OCI-M1 (cell line): ENCODE measurements around the gene XBP1.
"Not testable (repeated sequence)": the region's sequence is repeated elsewhere in the genome, so short reads cannot be mapped to it uniquely, and the experiment has no call there.

Source experiments
- DNase-seq: peaks from one replicate; lab custom pipeline; 2025; lab: John Stamatoyannopoulos, UW

The XBP1 gene

GRCh38 chr22:28792491-28793383 is 7.6 kb downstream of the XBP1 start:
- DNase-seq, result no peak

GRCh38 chr22:28791841-28792490 is 8.4 kb downstream of the XBP1 start:
- DNase-seq, result peak; percentile 21

- DNase-seq, result no peak
Measured at GRCh38 chr22:28791124-28791523, 9.2 kb downstream of the XBP1 start.

DNA sequence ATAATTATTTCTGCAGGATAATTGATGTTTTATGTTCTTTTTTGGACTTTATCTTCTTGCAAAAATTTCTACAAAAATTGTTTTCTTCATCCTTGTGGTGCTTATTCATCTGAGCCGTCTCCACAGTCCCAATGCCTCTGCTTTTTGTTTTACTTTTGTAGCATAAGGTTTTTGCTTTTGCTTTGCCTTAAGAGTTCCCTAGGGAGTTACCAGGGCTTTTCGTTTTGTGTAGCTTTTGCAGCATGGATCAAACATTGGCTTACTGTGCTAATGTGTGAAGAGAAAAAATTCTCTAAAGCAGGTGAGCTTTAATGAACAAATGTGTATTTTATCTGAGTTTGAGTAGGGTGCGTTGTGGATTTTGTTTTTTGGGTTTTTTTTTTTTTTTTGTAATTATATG is 11.8 kb downstream of the XBP1 start:
- no peak for DNase-seq

GRCh38 chr22:28783786-28784671 is 16.3 kb downstream of the XBP1 start:
- no peak for DNase-seq

DNA sequence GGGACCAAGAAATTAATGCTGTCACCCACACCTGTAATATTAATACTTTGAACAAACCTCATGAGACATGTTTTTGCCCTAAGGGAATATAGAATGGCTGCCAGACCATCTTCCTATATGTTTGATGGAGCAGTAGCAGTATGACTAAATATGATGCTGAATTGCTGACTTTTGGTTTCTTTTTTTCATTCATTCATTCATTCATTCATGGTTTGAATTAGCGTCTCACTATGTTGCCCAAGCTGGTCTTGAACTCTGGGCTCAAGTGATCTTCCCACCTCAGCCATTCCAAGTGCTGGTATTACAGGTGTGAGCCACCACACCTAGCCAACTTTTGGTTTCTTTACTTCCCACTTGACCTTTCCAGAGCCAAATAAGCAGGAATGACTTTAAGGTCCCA is 20.1 kb downstream of the XBP1 start:
- DNase-seq, result no peak

DNA sequence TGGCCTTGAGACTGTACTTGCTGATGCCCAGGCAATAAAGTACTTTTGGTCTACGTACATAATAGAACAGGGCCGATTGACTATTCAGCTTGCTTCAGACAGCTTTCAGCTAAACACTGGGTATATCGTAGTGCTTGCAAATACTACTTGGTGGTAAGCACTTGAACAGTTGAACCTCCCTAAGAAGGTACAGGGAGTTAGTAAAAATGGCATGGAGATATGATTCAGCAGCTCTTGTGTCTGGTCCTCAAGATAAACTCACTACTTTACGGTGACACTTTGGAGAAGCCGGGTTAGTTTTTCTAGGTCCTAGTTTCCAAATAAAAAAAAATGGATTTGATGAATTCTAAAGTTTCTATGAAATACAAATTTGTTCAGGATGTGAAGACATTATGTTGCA is 20.5 kb downstream of the XBP1 start:
- DNase-seq, result peak; percentile 54

DNA sequence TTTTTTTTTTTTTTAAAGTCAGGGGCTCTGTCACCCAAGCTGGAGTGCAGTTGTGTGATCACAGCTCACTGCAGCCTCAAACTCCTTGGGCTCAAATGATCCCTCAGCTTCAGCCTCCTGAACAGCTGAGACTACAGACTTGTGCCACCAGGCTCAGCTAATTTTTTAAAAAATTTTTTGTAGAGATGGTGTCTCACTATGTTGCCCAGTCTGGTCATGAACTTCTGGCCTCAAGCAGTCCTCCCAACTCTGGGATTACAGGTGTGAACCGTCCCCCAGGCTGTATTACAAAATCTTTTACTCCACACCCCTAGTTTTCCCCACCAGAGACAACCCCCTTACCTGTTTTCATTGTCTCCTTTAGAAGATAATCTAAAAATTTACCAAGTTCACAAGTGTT is 26.0 kb downstream of the XBP1 start:
- no peak for DNase-seq

GRCh38 chr22:28773461-28773867 is 26.9 kb downstream of the XBP1 start:
- DNase-seq, result peak; percentile 48

DNA sequence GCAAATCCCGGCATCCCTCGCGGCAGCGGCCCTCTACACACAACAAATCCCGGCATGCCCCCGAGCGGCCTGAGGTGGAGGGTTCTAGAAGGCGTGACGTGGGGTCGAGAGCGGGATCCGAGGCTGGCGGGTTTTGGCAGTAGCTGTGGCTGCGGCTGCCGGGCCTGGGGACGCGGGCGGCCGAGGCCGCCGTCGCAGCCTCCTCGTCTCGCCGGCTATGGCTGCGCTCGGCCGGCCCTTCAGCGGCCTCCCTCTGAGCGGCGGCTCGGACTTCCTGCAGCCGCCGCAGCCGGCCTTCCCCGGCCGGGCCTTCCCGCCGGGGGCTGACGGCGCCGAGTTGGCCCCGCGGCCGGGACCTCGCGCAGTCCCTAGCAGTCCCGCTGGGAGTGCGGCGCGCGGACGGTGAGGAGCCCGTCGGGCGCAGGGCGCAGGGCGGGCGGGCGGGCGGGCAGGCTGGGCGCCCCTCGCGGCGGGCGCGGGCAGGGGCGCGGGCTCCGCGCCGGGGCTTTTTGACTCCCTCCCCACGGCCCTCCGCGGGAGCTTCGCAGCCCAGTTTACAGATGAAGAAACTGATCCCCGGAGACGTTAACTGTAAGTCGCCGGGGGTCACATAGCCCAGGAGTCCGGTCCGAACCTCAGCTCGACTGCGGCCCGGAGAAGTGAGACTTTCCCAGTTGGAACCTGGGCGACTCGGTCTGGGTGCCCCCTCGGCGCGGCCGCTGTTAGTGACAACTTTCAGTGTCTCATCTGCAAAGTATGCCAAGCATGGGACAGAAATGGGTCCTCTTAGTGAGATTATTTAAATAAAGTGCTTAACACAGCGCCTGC is 27.5 kb downstream of the XBP1 start, which contains the start of gene CCDC117:
Gene CCDC117, plus strand, starts transcription at position 63 of the 828 bp plus-strand sequence. Its CDS starts 155 bp downstream, at position 218.
- peak; percentile 95 for DNase-seq

DNA sequence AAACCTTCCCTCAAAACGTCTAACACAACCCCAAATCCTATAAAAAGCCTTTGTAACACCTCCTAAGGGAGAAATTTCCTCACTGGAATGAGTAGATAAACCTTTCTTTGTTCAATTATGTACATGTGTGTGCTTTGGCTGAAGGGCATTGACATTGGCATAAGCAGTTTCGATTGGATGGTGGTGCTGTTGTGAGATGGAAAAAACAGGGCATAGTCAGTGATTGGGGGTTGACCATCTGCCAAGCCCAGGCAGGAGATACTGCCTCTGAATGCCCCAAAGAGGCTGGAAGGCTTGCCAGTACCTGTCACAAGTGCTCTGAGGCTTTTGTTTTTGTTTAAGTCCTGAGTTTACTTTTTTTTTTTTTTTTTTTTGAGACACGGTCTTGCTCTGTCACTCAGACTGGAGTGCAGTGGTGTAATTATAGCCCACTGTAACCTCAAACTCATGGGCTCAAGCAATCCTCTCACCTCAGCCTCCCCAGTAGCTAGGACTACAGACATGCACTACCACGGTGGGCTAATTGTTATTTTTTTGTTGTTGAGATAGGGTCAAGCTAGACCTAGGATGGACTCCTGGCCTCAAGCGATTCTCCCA is 29.1 kb downstream of the XBP1 start:
- DNase-seq, result no peak

DNA sequence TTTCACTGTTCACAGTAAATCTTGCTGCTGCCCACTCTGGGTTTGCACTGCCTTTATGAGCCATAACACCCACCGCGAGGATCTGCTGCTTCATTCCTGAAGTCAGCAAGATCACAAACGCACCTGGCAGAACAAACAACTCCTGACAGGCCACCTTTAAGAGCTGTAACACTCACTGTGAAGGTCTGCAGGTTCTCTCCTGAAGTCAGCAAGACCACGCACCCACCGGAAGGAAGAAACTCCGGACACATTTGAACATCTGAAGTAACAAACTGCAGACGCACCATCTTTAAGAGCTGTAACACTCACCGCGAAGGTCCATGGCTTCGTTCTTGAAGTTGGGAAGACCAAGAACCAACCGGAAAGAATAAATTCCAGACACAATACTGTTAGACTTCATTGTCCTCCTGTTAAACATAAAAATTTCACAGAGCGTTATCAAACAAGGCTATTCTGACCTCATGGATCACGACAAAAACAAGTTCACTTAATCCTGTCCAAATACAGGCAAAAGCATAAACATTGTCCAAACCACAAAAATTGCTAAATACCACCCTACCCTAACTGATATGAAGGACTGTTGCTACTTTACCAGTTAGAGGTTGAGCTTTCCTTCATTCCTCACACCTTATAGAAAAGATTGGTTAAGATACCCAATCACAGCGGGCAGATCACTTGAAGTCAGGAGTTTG is 30.8 kb downstream of the XBP1 start:
- DNase-seq, result no peak

GRCh38 chr22:28768701-28769393 is 31.5 kb downstream of the XBP1 start:
- DNase-seq, result peak; percentile 22

DNA sequence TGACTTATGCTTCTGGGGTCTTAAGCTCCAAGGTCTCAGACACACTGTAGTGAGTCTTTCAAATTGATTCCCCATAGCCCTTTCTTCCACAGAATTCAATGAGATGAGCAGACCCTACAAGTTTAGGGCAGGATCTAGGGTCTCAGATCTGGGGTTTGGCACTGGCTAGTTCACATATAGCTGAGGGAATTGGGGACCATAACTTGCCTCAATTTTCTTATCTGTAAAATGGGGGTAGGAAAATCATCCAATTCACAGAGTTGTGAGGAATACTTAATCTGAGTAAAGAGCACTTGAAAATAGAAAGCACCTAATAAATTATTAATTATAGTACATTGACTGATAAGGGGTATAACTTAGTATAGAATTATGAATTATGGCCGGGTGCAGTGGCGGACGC is 33.7 kb downstream of the XBP1 start:
- no peak for DNase-seq

GRCh38 chr22:28762000-28762399 is 38.4 kb downstream of the XBP1 start:
- DNase-seq, result not testable (repeated sequence)

DNA sequence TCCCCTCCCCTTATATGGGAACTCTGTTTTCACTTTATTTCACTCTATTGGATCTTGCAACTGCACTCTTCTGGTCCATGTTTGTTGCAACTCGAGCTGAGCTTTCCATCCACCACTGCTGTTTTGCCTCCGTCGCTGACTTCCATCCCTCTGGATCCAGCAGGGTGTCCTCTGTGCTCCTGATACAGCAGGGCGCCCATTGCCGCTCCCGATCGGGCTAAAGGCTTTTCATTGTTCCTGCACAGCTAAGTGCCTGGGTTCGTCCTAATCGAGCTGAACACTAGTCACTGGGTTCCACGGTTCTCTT is 39.0 kb downstream of the XBP1 start:
- no peak for DNase-seq

- peak; percentile 5 for DNase-seq
Measured at GRCh38 chr22:28759861-28760560, 40.4 kb downstream of the XBP1 start.

GRCh38 chr22:28754512-28754911 is 45.9 kb downstream of the XBP1 start:
- DNase-seq, result not testable (repeated sequence)

DNA sequence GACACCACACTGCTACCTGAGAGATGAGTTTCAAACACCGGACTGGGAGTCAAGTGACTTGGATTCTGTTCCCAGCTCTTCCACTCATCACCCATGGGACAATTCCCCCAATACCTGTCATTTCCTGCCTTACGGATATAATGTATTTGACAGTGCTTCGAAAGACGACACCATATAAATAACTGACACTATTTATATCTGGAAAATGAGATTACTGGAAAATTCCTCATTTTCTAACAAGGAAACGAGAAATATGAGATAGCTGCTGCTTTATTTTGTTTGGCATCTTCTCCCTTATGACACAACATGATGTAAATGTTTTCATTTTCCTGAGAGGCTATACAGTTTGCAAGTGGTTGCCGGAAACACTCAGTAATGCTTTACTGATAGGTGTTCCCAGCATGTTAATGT is 49.9 kb downstream of the XBP1 start:
- DNase-seq, result no peak
